Endothelial cell of umbilical vein (primary cell): ENCODE results near the gene SHCBP1. TPM values are rescaled to one million over a fixed set of nuclear protein-coding genes. Genes with fewer than 3 reads are reported as not detected.

Source experiments
- BruUV-seq: library from RNA; stranded (reverse); fragments of 400-500 nt; replicated peaks from 2 replicates; lab custom pipeline; 2021; lab: Mats Ljungman, UMichigan
- CTCF ChIA-PET: fragments of 300-600, 350-600 bp; sonication (Branson Sonifier 250); formaldehyde crosslinking; loops from one replicate; lab custom pipeline; 2021; ENCODE audit warnings: antibody characterized with exemption, inconsistent platforms; lab: Charles Lee
- POLR2A ChIA-PET: fragments of 300-600, 350-600 bp; sonication (Branson Sonifier 250); formaldehyde crosslinking; loops from one replicate; lab custom pipeline; 2021; ENCODE audit warnings: antibody characterized with exemption, inconsistent platforms; lab: Charles Lee
- DNase-seq: peaks from one replicate; pipeline ENCODE4 v3.0.0-alpha.2; 2011; ENCODE audit warnings: low read depth, low spot score
- FAIRE-seq: peaks from 2 replicates; lab custom pipeline; 2011; peaks lifted over from hg19 to GRCh38; lab: Jason Lieb, UNC
- H2AFZ ChIP-seq: 2 replicates; pipeline ENCODE4 v1.6.0; 2012; ENCODE audit warnings: low read depth, low read length, control low read depth, inconsistent platforms
- H3K27ac ChIP-seq: 2 replicates; pipeline ENCODE4 v1.5.1; 2011; ENCODE audit warnings: low read depth, mild to moderate bottlenecking, control low read depth, low read length, moderate library complexity; ENCODE audit not compliant: insufficient read depth
- H3K27me3 ChIP-seq, 2 experiments: 2 replicates each; pipeline versions ENCODE4 v1.6.0 to v1.6.1; 2011; ENCODE audit warnings: low read length in 2 of 2, mixed read lengths in 1 of 2; ENCODE audit not compliant: control insufficient read depth in 2 of 2, insufficient read depth in 2 of 2
- H3K36me3 ChIP-seq, 2 experiments: 2 replicates in 1 of 2; 3 replicates in 1 of 2; pipeline ENCODE4 v1.5.1; 2011; ENCODE audit warnings: low read length in 2 of 2, mild to moderate bottlenecking in 1 of 2, moderate library complexity in 1 of 2; ENCODE audit not compliant: control insufficient read depth in 2 of 2, insufficient read depth in 2 of 2; ENCODE audit errors: extremely low read depth in 1 of 2
- H3K4me1 ChIP-seq: 3 replicates; pipeline ENCODE4 v1.5.1; 2011; ENCODE audit warnings: mild to moderate bottlenecking, low read length; ENCODE audit not compliant: control insufficient read depth, insufficient read depth; ENCODE audit errors: extremely low read depth
- H3K4me2 ChIP-seq: 2 replicates; pipeline ENCODE4 v1.6.1; 2011; ENCODE audit warnings: low read length, control low read depth, mixed read lengths; ENCODE audit not compliant: insufficient read depth
- H3K4me3 ChIP-seq, 3 experiments: fragments of 200-600 bp in 1 of 3; sonication (generic), shearing (Covaris generic) in 1 of 3; replicated peaks in 1 of 3; 2 replicates each; pipeline ENCODE4 v1.5.1; 2011 to 2016; ENCODE audit warnings: control low read depth in 3 of 3, low read length in 3 of 3, mild to moderate bottlenecking in 2 of 3, inconsistent platforms in 1 of 3, low read depth in 1 of 3, moderate library complexity in 1 of 3; ENCODE audit not compliant: insufficient read depth in 1 of 3
- H3K79me2 ChIP-seq: 2 replicates; pipeline ENCODE4 v1.6.0; 2012; ENCODE audit warnings: low read length, inconsistent platforms; ENCODE audit not compliant: control insufficient read depth, insufficient read depth
- H3K9ac ChIP-seq: replicated peaks from 2 replicates; pipeline ENCODE3; 2011; ENCODE audit warnings: low read length, control low read depth; ENCODE audit not compliant: insufficient read depth; ENCODE audit errors: extremely low read depth
- H3K9me1 ChIP-seq: replicated peaks from 3 replicates; pipeline ENCODE4 v1.6.0; 2011; ENCODE audit warnings: mild to moderate bottlenecking, low read length; ENCODE audit not compliant: control insufficient read depth, insufficient read depth; ENCODE audit errors: extremely low read depth
- H3K9me3 ChIP-seq: replicated peaks from 2 replicates; pipeline ENCODE4 v1.5.1; 2012; ENCODE audit warnings: low read length, inconsistent platforms; ENCODE audit not compliant: control insufficient read depth, insufficient read depth
- H4K20me1 ChIP-seq: replicated peaks from 2 replicates; pipeline ENCODE3; 2011; ENCODE audit warnings: mild to moderate bottlenecking, low read length; ENCODE audit not compliant: control insufficient read depth, insufficient read depth; ENCODE audit errors: extremely low read depth
- CTCF ChIP-seq, 2 donors: IDR thresholded peaks; 1 replicate in 1 of 2; 2 replicates in 1 of 2; pipeline ENCODE4 v1.5.1; 2011; ENCODE audit warnings: low read length in 2 of 2, mild to moderate bottlenecking in 2 of 2, moderate library complexity in 2 of 2, control low read depth in 1 of 2, inconsistent platforms in 1 of 2, low read depth in 1 of 2; ENCODE audit not compliant: insufficient read depth in 1 of 2; ENCODE audit errors: extremely low read depth in 1 of 2
- EZH2 ChIP-seq: IDR thresholded peaks from 2 replicates; pipeline ENCODE4 v1.6.1; 2012; ENCODE audit warnings: borderline replicate concordance, low read depth, mild to moderate bottlenecking, moderate library complexity, low read length, inconsistent platforms; ENCODE audit not compliant: severe bottlenecking
- FOS ChIP-seq: IDR thresholded peaks from 2 replicates; pipeline ENCODE4 v1.6.1; 2011; ENCODE audit warnings: mild to moderate bottlenecking, low read length, moderate library complexity, borderline replicate concordance; ENCODE audit not compliant: insufficient read depth
- GATA2 ChIP-seq: IDR thresholded peaks from 2 replicates; pipeline ENCODE4 v1.7.0; 2011; ENCODE audit warnings: low read depth, mild to moderate bottlenecking, moderate library complexity, mixed read lengths, low read length; ENCODE audit not compliant: insufficient read length, insufficient read depth
- JUN ChIP-seq: IDR thresholded peaks from 2 replicates; pipeline ENCODE4 v1.6.1; 2011; ENCODE audit warnings: borderline replicate concordance, low read depth; ENCODE audit not compliant: insufficient read length, insufficient read depth
- MAX ChIP-seq: IDR thresholded peaks from 2 replicates; pipeline ENCODE4 v1.6.1; 2011; ENCODE audit not compliant: insufficient read depth, insufficient read length
- MYC ChIP-seq: IDR thresholded peaks from one replicate; pipeline ENCODE4 v1.6.1; 2011; ENCODE audit warnings: mild to moderate bottlenecking, low read depth, low read length
- POLR2A ChIP-seq: IDR thresholded peaks from 2 replicates; pipeline ENCODE4 v1.6.1; 2012; ENCODE audit warnings: low read depth, mild to moderate bottlenecking, control low read depth, low read length
- POLR2AphosphoS5 ChIP-seq: IDR thresholded peaks from 2 replicates; pipeline ENCODE4 v1.6.1; 2012; ENCODE audit warnings: low read depth, mild to moderate bottlenecking, control low read depth, low read length, moderate library complexity; ENCODE audit not compliant: insufficient read depth
- dilution Hi-C: fragments of 300-500 bp; cut with MboI; formaldehyde crosslinking; loops from one replicate; pipeline ENCODE4 v1.15.0; 2019; ENCODE audit warnings: low sequenced_read_pairs; ENCODE audit not compliant: extremely low pct_ligation_motif_present
- intact Hi-C: fragments of 100-400 bp; cut with micrococcal nuclease; formaldehyde crosslinking; loops from one replicate; pipeline ENCODE4 v1.10.0; 2022
- polyA plus RNA-seq, 4 experiments: library from polyadenylated mRNA; depleted of rRNA in 3 of 4; stranded (reverse) in 3 of 4; unstranded in 1 of 4; fragments of >200 nt; gene quantifications; 2 replicates each; pipeline versions ENCODE4 v1.2.1 to v1.2.3, GENCODE V29; 2011 to 2012; ENCODE audit warnings: missing spikeins in 1 of 4
- total RNA-seq: library from RNA; stranded (reverse); gene quantifications from 2 replicates; pipeline ENCODE4 v1.2.3, GENCODE V29; 2021

The SHCBP1 gene
- total and polyA plus RNA-seq, 2 donors (not counting 3 experiments of a cell fraction or from before 2014, with no cell fraction given), result 13.9 to 44.9 TPM

- intact Hi-C loops (no loop called here), dilution Hi-C loops (no loop called here)
- TF ChIP-seq MYC, result no peak
- no peak for TF ChIP-seq CTCF (IDR thresholded peaks at IDR 0.05; ENCODE audit: extremely low read depth in 1 of 2, insufficient read depth in 1 of 2, low read depth in 1 of 2, low read length in 2 of 2)
- no peak for TF ChIP-seq MAX
- no peak for TF ChIP-seq POLR2A
- TF ChIP-seq GATA2, result no peak
- no peak for TF ChIP-seq JUN
- TF ChIP-seq EZH2, result no peak
- TF ChIP-seq POLR2AphosphoS5, result no peak
- TF ChIP-seq FOS, result no peak
- Histone ChIP-seq H3K79me2 (peaks cover 3% of the 10 kb centered on the region), H3K4me3 (no peak overlapping the region), H3K27ac (no peak overlapping the region), H2AFZ (no peak overlapping the region), H3K9ac (no peak overlapping the region), H3K36me3 (peaks cover 3 to 14% of the 10 kb centered on the region in 2 experiments), H3K4me2 (no peak overlapping the region), H4K20me1 (no peaks in the 10 kb centered on the region), H3K27me3 (no peaks in the 10 kb centered on the region), H3K9me3 (no peaks in the 10 kb centered on the region), H3K4me1 (no peaks in the 10 kb centered on the region), H3K9me1 (no peaks in the 10 kb centered on the region)
- FAIRE-seq (no peak), DNase-seq (no peak)
- BruUV-seq, result no TSS peak
- CTCF ChIA-PET, result interaction anchor here (0.7 to 4.8 kb wide), 8 partner anchors 11 to 1559 kb away, joined by 3 to 92 read pairs (median 3); no protein-coding TSS in a partner anchor
- POLR2A ChIA-PET, result no interaction called here
These were observed 14.9 kb downstream of the SHCBP1 start for GRCh38 chr16:46606231-46606630.
